Measurements from ENCODE around the gene OSTN. TPM values are rescaled to one million over a fixed set of nuclear protein-coding genes. Genes with fewer than 3 reads are reported as not detected.
A peak's percentile ranks its signal among the peaks of the same experiment; 100 is the strongest.

OSTN gene
- polyA plus RNA-seq, 3 donors, result not detected

GRCh38 chr3:191275751-191276150 is 76.7 kb downstream of the OSTN start:
- H3K27me3 ChIP-seq (ENCODE audit: control insufficient read depth in 2 of 2, insufficient read depth in 2 of 2, low read length in 2 of 2), result no peaks in the 10 kb centered on the region
- Mint-ChIP-seq H3K4me3 (no peak overlapping the region), H3K4me1 (no peaks in the 10 kb centered on the region), H3K27ac (peak overlapping the region in 1 of 7 donors; percentile 45), H3K36me3 (no peaks in the 10 kb centered on the region), H3K9me3 (peaks cover 0 to 14% (median 0%) of the 10 kb centered on the region in 7 donors), H3K27me3 (ENCODE audit: low read depth in 3 of 3) (peaks cover 2 to 4% (median 2%) of the 10 kb centered on the region in 3 donors)
- no peaks in the 10 kb centered on the region for H3K36me3 ChIP-seq (replicated peaks in 1 of 2; ENCODE audit: control insufficient read depth in 1 of 2, insufficient read depth in 2 of 2, low read length in 2 of 2)
- no peaks in the 10 kb centered on the region for H3K9me3 ChIP-seq (replicated peaks in 1 of 2; ENCODE audit: control insufficient read depth in 1 of 2, insufficient read depth in 1 of 2, low read length in 2 of 2)
- TF ChIP-seq CTCF (IDR thresholded peaks at IDR 0.05), result no peak
- H3K4me3 ChIP-seq (replicated peaks in 1 of 3; ENCODE audit: low read depth in 2 of 3, low read length in 3 of 3), result no peak overlapping the region
- H3K4me1 ChIP-seq (ENCODE audit: control insufficient read depth in 1 of 2, insufficient read depth in 2 of 2, low read length in 2 of 2), result no peaks in the 10 kb centered on the region
- H3K9ac ChIP-seq (ENCODE audit: insufficient read depth, low read length, poor library complexity, severe bottlenecking), result no peak overlapping the region
- no peaks in the 10 kb centered on the region for H3K79me2 ChIP-seq (ENCODE audit: insufficient read depth, low read length)
- no peak overlapping the region for H2AFZ ChIP-seq (ENCODE audit: insufficient read depth, low read depth, low read length, poor library complexity, severe bottlenecking)
- no peak for DNase-seq
- no peaks in the 10 kb centered on the region for H4K20me1 ChIP-seq (ENCODE audit: insufficient read depth, low read length)
- H3K27ac ChIP-seq (ENCODE audit: low read depth in 1 of 2, low read length in 2 of 2), result no peak overlapping the region
- intact Hi-C loops (cut with micrococcal nuclease), result no loop called here
- no peak overlapping the region for H3K4me2 ChIP-seq (replicated peaks; ENCODE audit: extremely low read depth, low read length, poor library complexity, severe bottlenecking)

GRCh38 chr3:191280111-191280510 is 81.1 kb downstream of the OSTN start:
- H3K27ac ChIP-seq (ENCODE audit: low read depth in 1 of 2, low read length in 2 of 2), result no peak overlapping the region
- H3K9me3 ChIP-seq (replicated peaks in 1 of 2; ENCODE audit: control insufficient read depth in 1 of 2, insufficient read depth in 1 of 2, low read length in 2 of 2), result no peaks in the 10 kb centered on the region
- H3K4me1 ChIP-seq (ENCODE audit: control insufficient read depth in 1 of 2, insufficient read depth in 2 of 2, low read length in 2 of 2), result no peaks in the 10 kb centered on the region
- no peak for DNase-seq
- H3K4me2 ChIP-seq (replicated peaks; ENCODE audit: extremely low read depth, low read length, poor library complexity, severe bottlenecking), result no peak overlapping the region
- peaks cover 0 to 2% (median 0%) of the 10 kb centered on the region in 3 donors for H3K27me3 Mint-ChIP-seq (ENCODE audit: low read depth in 3 of 3)
- H3K4me1 Mint-ChIP-seq, result peaks cover 2% of the 10 kb centered on the region
- no peak overlapping the region for H3K4me3 ChIP-seq (replicated peaks in 1 of 3; ENCODE audit: low read depth in 2 of 3, low read length in 3 of 3)
- H3K9ac ChIP-seq (ENCODE audit: insufficient read depth, low read length, poor library complexity, severe bottlenecking), result no peak overlapping the region
- H3K27ac Mint-ChIP-seq, result no peak overlapping the region
- H3K4me3 Mint-ChIP-seq, result no peak overlapping the region
- peaks cover 0 to 2% (median 0%) of the 10 kb centered on the region in 7 donors for H3K9me3 Mint-ChIP-seq
- H3K36me3 Mint-ChIP-seq, result no peaks in the 10 kb centered on the region
- intact Hi-C loops (cut with micrococcal nuclease), result no loop called here
- WGBS (ENCODE audit: insufficient coverage), result 63% methylated on average over 1 of the region's 1 CpG
- no peaks in the 10 kb centered on the region for H3K27me3 ChIP-seq (ENCODE audit: control insufficient read depth in 2 of 2, insufficient read depth in 2 of 2, low read length in 2 of 2)
- no peak for TF ChIP-seq CTCF (IDR thresholded peaks at IDR 0.05)
- H3K79me2 ChIP-seq (ENCODE audit: insufficient read depth, low read length), result no peaks in the 10 kb centered on the region
- no peaks in the 10 kb centered on the region for H4K20me1 ChIP-seq (ENCODE audit: insufficient read depth, low read length)
- no peaks in the 10 kb centered on the region for H3K36me3 ChIP-seq (replicated peaks in 1 of 2; ENCODE audit: control insufficient read depth in 1 of 2, insufficient read depth in 2 of 2, low read length in 2 of 2)
- H2AFZ ChIP-seq (ENCODE audit: insufficient read depth, low read depth, low read length, poor library complexity, severe bottlenecking), result no peak overlapping the region

All from CD14-positive monocyte (primary cell).